ENCODE data around the gene RIPK4. TPM values are rescaled to one million over a fixed set of nuclear protein-coding genes. Genes with fewer than 3 reads are reported as not detected.
"Not testable (repeated sequence)": the region's sequence is repeated elsewhere in the genome, so short reads cannot be mapped to it uniquely, and the experiment has no call there.

The RIPK4 gene
- polyA plus RNA-seq, 3 donors from 2014 or later = not detected

GRCh38 chr21:41698071-41698470 lies 68.8 kb downstream of the RIPK4 start:
- Mint-ChIP-seq H3K4me3 (no peak overlapping the region), H3K4me1 (no peaks in the 10 kb centered on the region), H3K27ac (no peak overlapping the region), H3K9me3 (peaks cover 0 to 1% (median 0%) of the 10 kb centered on the region in 6 donors), H3K27me3 (ENCODE audit: low read depth in 3 of 3) (peaks cover 4 to 12% (median 7%) of the 10 kb centered on the region in 3 donors), H3K36me3 (no peaks in the 10 kb centered on the region)
- DNase-seq = no peak

DNA sequence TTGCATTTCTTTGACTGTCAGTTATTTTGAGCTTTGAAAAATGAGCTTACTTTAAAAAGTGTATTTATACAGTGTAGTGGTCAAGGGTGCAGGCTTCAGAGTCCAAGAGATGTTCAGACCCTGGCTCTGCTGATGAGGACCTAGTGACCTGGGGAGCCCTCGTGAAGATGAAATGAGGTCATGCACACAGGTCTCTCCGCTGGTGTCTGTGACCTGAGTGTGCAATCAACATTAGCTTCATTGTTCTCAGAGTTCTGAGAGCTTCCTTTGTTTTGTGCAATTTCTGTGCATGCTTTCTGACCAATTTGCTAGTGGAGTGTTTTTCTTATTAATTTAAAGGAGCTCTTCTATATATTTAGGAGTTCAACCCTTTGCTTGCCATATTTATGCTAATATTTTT lies 71.3 kb downstream of the RIPK4 start:
- H3K4me3 Mint-ChIP-seq = no peak overlapping the region
- no peaks in the 10 kb centered on the region for H3K4me1 Mint-ChIP-seq
- peaks cover 3 to 10% (median 8%) of the 10 kb centered on the region in 3 donors for H3K27me3 Mint-ChIP-seq (ENCODE audit: low read depth in 3 of 3)
- no peak overlapping the region for H3K27ac Mint-ChIP-seq
- no peak for DNase-seq
- no peaks in the 10 kb centered on the region for H3K36me3 Mint-ChIP-seq
- peaks cover 0 to 1% (median 0%) of the 10 kb centered on the region in 6 donors for H3K9me3 Mint-ChIP-seq

GRCh38 chr21:41694042-41694441 lies 72.8 kb downstream of the RIPK4 start:
- not testable (repeated sequence) for DNase-seq, H3K9me3 Mint-ChIP-seq, H3K36me3 Mint-ChIP-seq, H3K27ac Mint-ChIP-seq, H3K4me1 Mint-ChIP-seq, H3K4me3 Mint-ChIP-seq
- peaks cover 6 to 10% (median 7%) of the 10 kb centered on the region in 3 donors for H3K27me3 Mint-ChIP-seq (ENCODE audit: low read depth in 3 of 3)

GRCh38 chr21:41692185-41692565 lies 74.7 kb downstream of the RIPK4 start:
- H3K36me3 Mint-ChIP-seq = no peaks in the 10 kb centered on the region
- H3K27me3 Mint-ChIP-seq (ENCODE audit: low read depth in 3 of 3) = peaks cover 5 to 7% (median 6%) of the 10 kb centered on the region in 3 donors
- no peak overlapping the region for H3K4me3 Mint-ChIP-seq
- no peak overlapping the region for H3K27ac Mint-ChIP-seq
- no peaks in the 10 kb centered on the region for H3K4me1 Mint-ChIP-seq
- peaks cover 0 to 1% (median 0%) of the 10 kb centered on the region in 6 donors for H3K9me3 Mint-ChIP-seq
- no peak for DNase-seq

DNA sequence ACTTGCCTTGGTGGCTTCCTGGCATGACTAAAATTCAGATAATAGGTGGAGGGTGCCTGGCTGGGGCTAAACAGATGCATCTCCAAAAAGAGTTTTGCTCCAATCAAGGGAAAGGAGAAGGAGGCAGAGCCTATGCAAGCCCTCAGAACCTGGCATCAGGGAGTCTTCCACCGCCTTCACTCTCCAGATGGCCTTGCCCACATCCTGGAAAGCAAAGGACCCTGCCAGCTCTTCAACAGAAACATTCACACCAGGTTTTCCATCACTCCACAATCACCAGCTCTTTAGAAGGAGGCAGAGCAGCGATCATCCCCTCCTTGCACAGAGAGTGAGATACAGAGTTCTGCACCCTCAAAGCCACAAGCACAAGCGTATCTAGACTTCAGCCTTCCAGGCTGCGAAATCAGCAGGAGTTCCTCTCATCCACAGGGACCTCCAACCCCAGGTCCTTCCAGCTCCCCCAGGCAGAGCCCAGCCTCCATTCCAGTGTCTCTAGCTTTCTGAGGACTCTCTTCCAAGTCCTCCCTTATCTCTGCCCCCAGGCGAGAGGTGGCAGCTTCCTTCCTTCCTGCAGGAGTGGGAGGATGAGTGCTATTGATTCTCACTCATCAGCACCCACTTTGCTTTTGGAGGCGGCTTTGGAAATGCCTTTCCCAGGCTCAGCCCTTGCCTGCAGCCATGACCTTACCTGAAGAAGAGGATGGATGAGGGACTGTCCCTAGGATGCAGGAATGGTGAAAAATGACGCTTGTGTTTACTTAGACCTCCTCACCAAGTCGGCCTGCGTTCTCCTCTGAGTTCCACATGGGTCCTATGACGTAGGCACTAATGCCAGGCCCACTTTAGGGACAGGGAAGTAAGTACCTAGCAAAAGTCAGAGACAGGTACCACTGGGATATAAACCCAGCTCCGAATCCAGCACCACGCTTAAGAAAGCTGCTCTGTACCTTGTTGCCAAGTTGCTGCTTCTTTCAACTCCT lies 75.4 kb downstream of the RIPK4 start:
- Mint-ChIP-seq H3K36me3 (no peaks in the 10 kb centered on the region), H3K4me1 (no peaks in the 10 kb centered on the region), H3K4me3 (no peak overlapping the region), H3K9me3 (peaks cover 0 to 1% (median 0%) of the 10 kb centered on the region in 6 donors), H3K27me3 (ENCODE audit: low read depth in 3 of 3) (peaks cover 5 to 7% (median 6%) of the 10 kb centered on the region in 3 donors), H3K27ac (no peak overlapping the region)
- DNase-seq = no peak

Other genes with a start within 250 kb of the RIPK4 start
- gene PRDM15, start 112.3 kb upstream of the RIPK4 start, polyA plus RNA-seq = 1 to 10 TPM in 2 of 3 donors, not detected in 1; 1.3 to 3.5 TPM
- 1 to 10 TPM in 2 of 3 donors, not detected in 1; 2.1 TPM for gene C2CD2, start 187.0 kb upstream of the RIPK4 start, polyA plus RNA-seq
- 1 to 10 TPM; 1.3 to 4.1 (median 2.2) TPM for gene ZBTB21, start 243.3 kb upstream of the RIPK4 start, polyA plus RNA-seq

Measured in immature natural killer cell (primary cell).